Measurements from ENCODE around the gene AGMO.
"Not testable (repeated sequence)": the region's sequence is repeated elsewhere in the genome, so short reads cannot be mapped to it uniquely, and the experiment has no call there.

Gene AGMO

GRCh38 chr7:15559416-15559928 is 2.3 kb downstream of the AGMO start:
- DNase-seq (ENCODE audit: low read depth, low spot score), result no peak

- no peak for DNase-seq (ENCODE audit: low read depth, low spot score)
Measured at GRCh38 chr7:15558756-15559155, 3.1 kb downstream of the AGMO start.

GRCh38 chr7:15557686-15558085 is 4.1 kb downstream of the AGMO start:
- DNase-seq (ENCODE audit: low read depth, low spot score), result no peak

GRCh38 chr7:15557186-15557585 is 4.6 kb downstream of the AGMO start:
- DNase-seq (ENCODE audit: low read depth, low spot score), result no peak

- no peak for DNase-seq (ENCODE audit: low read depth, low spot score)
Measured at GRCh38 chr7:15556339-15557105, 5.3 kb downstream of the AGMO start.

GRCh38 chr7:15555381-15555859 is 6.4 kb downstream of the AGMO start:
- no peak for DNase-seq (ENCODE audit: low read depth, low spot score)

GRCh38 chr7:15554744-15555143 is 7.1 kb downstream of the AGMO start:
- no peak for DNase-seq (ENCODE audit: low read depth, low spot score)

GRCh38 chr7:15554081-15554480 is 7.7 kb downstream of the AGMO start:
- DNase-seq (ENCODE audit: low read depth, low spot score), result no peak

- not testable (repeated sequence) for DNase-seq (ENCODE audit: low read depth, low spot score)
Measured at GRCh38 chr7:15547320-15547719, 14.5 kb downstream of the AGMO start.

GRCh38 chr7:15546272-15546792 is 15.5 kb downstream of the AGMO start:
- no peak for DNase-seq (ENCODE audit: low read depth, low spot score)

GRCh38 chr7:15544050-15544449 is 17.8 kb downstream of the AGMO start:
- no peak for DNase-seq (ENCODE audit: low read depth, low spot score)

- DNase-seq (ENCODE audit: low read depth, low spot score), result no peak
Measured at GRCh38 chr7:15543256-15543655, 18.6 kb downstream of the AGMO start.

GRCh38 chr7:15527648-15528047 is 34.2 kb downstream of the AGMO start:
- no peak for DNase-seq (ENCODE audit: low read depth, low spot score)

- no peak for DNase-seq (ENCODE audit: low read depth, low spot score)
Measured at GRCh38 chr7:15525652-15526263, 36.1 kb downstream of the AGMO start.

GRCh38 chr7:15524077-15524476 is 37.7 kb downstream of the AGMO start:
- DNase-seq (ENCODE audit: low read depth, low spot score), result no peak

GRCh38 chr7:15517865-15518264 is 44.0 kb downstream of the AGMO start:
- not testable (repeated sequence) for DNase-seq (ENCODE audit: low read depth, low spot score)

GRCh38 chr7:15515252-15515651 is 46.6 kb downstream of the AGMO start:
- DNase-seq (ENCODE audit: low read depth, low spot score), result no peak

GRCh38 chr7:15508258-15508657 is 53.6 kb downstream of the AGMO start:
- no peak for DNase-seq (ENCODE audit: low read depth, low spot score)

GRCh38 chr7:15507708-15508107 is 54.1 kb downstream of the AGMO start:
- DNase-seq (ENCODE audit: low read depth, low spot score), result no peak

- no peak for DNase-seq (ENCODE audit: low read depth, low spot score)
Measured at GRCh38 chr7:15507171-15507570, 54.6 kb downstream of the AGMO start.

- no peak for DNase-seq (ENCODE audit: low read depth, low spot score)
Measured at GRCh38 chr7:15505761-15506160, 56.1 kb downstream of the AGMO start.

- no peak for DNase-seq (ENCODE audit: low read depth, low spot score)
Measured at GRCh38 chr7:15504351-15504750, 57.5 kb downstream of the AGMO start.
